GM23338 (cell line): ENCODE data around the gene CEACAM8. TPM values are rescaled to one million over a fixed set of nuclear protein-coding genes. Genes with fewer than 3 reads are reported as not detected.

Experiments
- ATAC-seq: fragments of 200-7000 bp; cut with Tn5 transposase; 3 replicates; pipeline ENCODE4 v1.9.1; 2020
- DNase-seq: peaks from one replicate; pipeline ENCODE4 v3.0.0-alpha.2; 2015; ENCODE audit warnings: low spot score
- H2AFZ ChIP-seq: fragments of 200-600 bp; sonication (generic); 2 replicates; pipeline ENCODE4 v1.8.0; 2016; ENCODE audit warnings: antibody characterized with exemption, mild to moderate bottlenecking, moderate library complexity
- H3F3A ChIP-seq: fragments of 200-600 bp; sonication (generic); replicated peaks from 2 replicates; pipeline ENCODE4 v1.8.0; 2017; ENCODE audit warnings: antibody characterized with exemption, mixed run types, low read depth
- H3K27ac ChIP-seq: fragments of 200-600 bp; sonication (generic); 2 replicates; pipeline ENCODE4 v1.6.1; 2016; ENCODE audit warnings: low read depth
- H3K27me3 ChIP-seq: fragments of 200-600 bp; sonication (generic); 2 replicates; pipeline ENCODE4 v1.8.0; 2016; ENCODE audit warnings: mild to moderate bottlenecking, mixed run types, moderate library complexity; ENCODE audit not compliant: insufficient read depth
- H3K36me3 ChIP-seq: fragments of 200-600 bp; sonication (generic); 2 replicates; pipeline ENCODE4 v1.8.0; 2016; ENCODE audit warnings: mild to moderate bottlenecking; ENCODE audit not compliant: insufficient read depth
- H3K4me1 ChIP-seq: fragments of 200-600 bp; sonication (generic); 2 replicates; pipeline ENCODE4 v1.8.0; 2016; ENCODE audit warnings: mild to moderate bottlenecking, moderate library complexity; ENCODE audit not compliant: insufficient read depth
- H3K4me2 ChIP-seq: fragments of 200-600 bp; sonication (generic); 2 replicates; pipeline ENCODE4 v1.7.1; 2017; ENCODE audit warnings: mixed run types
- H3K4me3 ChIP-seq: fragments of 200-600 bp; sonication (generic); 2 replicates; pipeline ENCODE4 v1.6.1; 2016; ENCODE audit warnings: mixed run types
- H3K79me2 ChIP-seq: fragments of 200-600 bp; sonication (generic); replicated peaks from 2 replicates; pipeline ENCODE4 v1.8.0; 2017; ENCODE audit warnings: mild to moderate bottlenecking; ENCODE audit not compliant: insufficient read depth
- H3K9me2 ChIP-seq: fragments of 200-600 bp; sonication (generic); 2 replicates; pipeline ENCODE4 v1.8.0; 2017; ENCODE audit not compliant: insufficient read depth
- H4K20me1 ChIP-seq: fragments of 200-600 bp; sonication (generic); replicated peaks from 2 replicates; pipeline ENCODE4 v1.8.0; 2017; ENCODE audit warnings: mild to moderate bottlenecking; ENCODE audit not compliant: insufficient read depth
- H3K27ac Mint-ChIP-seq: 2 replicates; pipeline ENCODE4 v1.8.0; 2020; ENCODE audit warnings: inconsistent platforms, mild to moderate bottlenecking, moderate library complexity, mixed read lengths
- H3K27me3 Mint-ChIP-seq: 3 replicates; pipeline ENCODE4 v1.8.0; 2022; ENCODE audit warnings: low read depth, mild to moderate bottlenecking, moderate library complexity, mixed read lengths, inconsistent platforms; ENCODE audit not compliant: insufficient read depth, poor library complexity
- H3K36me3 Mint-ChIP-seq: 3 replicates; pipeline ENCODE4 v1.8.0; 2021; ENCODE audit warnings: low read depth, mild to moderate bottlenecking, inconsistent platforms, moderate library complexity, mixed read lengths
- H3K4me1 Mint-ChIP-seq: 3 replicates; pipeline ENCODE4 v1.8.0; 2020; ENCODE audit warnings: mild to moderate bottlenecking, inconsistent platforms, mixed read lengths
- H3K4me3 Mint-ChIP-seq: 3 replicates; pipeline ENCODE4 v1.8.0; 2021; ENCODE audit warnings: moderate library complexity, mild to moderate bottlenecking, inconsistent platforms, mixed read lengths
- H3K9me3 Mint-ChIP-seq: 3 replicates; pipeline ENCODE4 v1.8.0; 2020; ENCODE audit warnings: moderate library complexity, mild to moderate bottlenecking, inconsistent platforms, mixed read lengths
- CREB1 ChIP-seq: fragments of 250-450 bp; sonication (Bioruptor Pico); IDR thresholded peaks from 2 replicates; pipeline ENCODE4 v1.5.0; 2020; ENCODE audit warnings: low read depth, mild to moderate bottlenecking, moderate library complexity
- EZH2 ChIP-seq: fragments of 200-600 bp; sonication (generic); IDR thresholded peaks from one replicate; pipeline ENCODE4 v1.8.0; 2017; ENCODE audit warnings: antibody characterized with exemption, mild to moderate bottlenecking, low read depth; ENCODE audit not compliant: unreplicated experiment
- EZH2phosphoT487 ChIP-seq: fragments of 200-600 bp; sonication (generic); IDR thresholded peaks from one replicate; pipeline ENCODE4 v1.8.1; 2018; ENCODE audit warnings: antibody characterized with exemption; ENCODE audit not compliant: unreplicated experiment
- JUNB ChIP-seq: IDR thresholded peaks from one replicate; pipeline ENCODE4 v1.6.1; 2016; ENCODE audit warnings: antibody characterized with exemption; ENCODE audit not compliant: unreplicated experiment
- NANOG ChIP-seq: IDR thresholded peaks from 2 replicates; pipeline ENCODE4 v1.6.1; 2016; ENCODE audit warnings: antibody characterized with exemption, borderline replicate concordance
- POLR2AphosphoS5 ChIP-seq: IDR thresholded peaks from 2 replicates; pipeline ENCODE4 v1.6.1; 2016; ENCODE audit warnings: antibody characterized with exemption, low read depth
- STAT1 ChIP-seq: IDR thresholded peaks from one replicate; pipeline ENCODE4 v1.6.1; 2016; ENCODE audit warnings: antibody characterized with exemption; ENCODE audit not compliant: unreplicated experiment
- ZNF114 ChIP-seq: fragments of 250-450 bp; sonication (Bioruptor Pico); IDR thresholded peaks from 2 replicates; pipeline ENCODE4 v1.5.0; 2020; ENCODE audit warnings: mild to moderate bottlenecking, moderate library complexity
- ZNF331 ChIP-seq: fragments of 250-450 bp; sonication (Bioruptor Pico); IDR thresholded peaks from 2 replicates; pipeline ENCODE4 v1.5.0; 2020; ENCODE audit warnings: low read depth, mild to moderate bottlenecking, moderate library complexity
- polyA plus RNA-seq: library from polyadenylated mRNA; unstranded; fragments of >200 nt; fragmentation: Nextera tagmentation; extraction: Ambion mirVana; gene quantifications from 2 replicates; pipeline ENCODE4 v1.2.1, GENCODE V29; 2016
- total RNA-seq: library from RNA; depleted of rRNA; stranded (reverse); fragments of >200 nt; shearing (Covaris generic); gene quantifications from 2 replicates; pipeline ENCODE4 v1.2.3, GENCODE V29; 2014
- TF ChIP-seq, protein P1 (sequence below): fragments of 250-450 bp; sonication (Bioruptor Pico); IDR thresholded peaks from 2 replicates; pipeline ENCODE4 v1.5.0; 2020; ENCODE audit warnings: mild to moderate bottlenecking, moderate library complexity
- TF ChIP-seq, protein P2 (sequence below), 2 experiments: fragments of 200-600 bp in 1 of 2; sonication (generic) in 1 of 2; conservative IDR thresholded peaks; 2 replicates each; pipeline versions ENCODE4 v1.5.1 to v1.6.1; 2016 to 2017; ENCODE audit warnings: antibody characterized with exemption in 2 of 2, low read depth in 2 of 2, mild to moderate bottlenecking in 2 of 2, moderate library complexity in 1 of 2
- TF ChIP-seq, protein P3 (sequence below): IDR thresholded peaks from 2 replicates; pipeline ENCODE4 v1.6.1; 2016; ENCODE audit warnings: antibody characterized with exemption
- TF ChIP-seq, protein P4 (sequence below): IDR thresholded peaks from one replicate; pipeline ENCODE4 v1.6.1; 2018; ENCODE audit warnings: antibody characterized with exemption; ENCODE audit not compliant: unreplicated experiment

The CEACAM8 gene
- total and polyA plus RNA-seq, 2 experiments from 2014 or later, result not detected

DNA sequence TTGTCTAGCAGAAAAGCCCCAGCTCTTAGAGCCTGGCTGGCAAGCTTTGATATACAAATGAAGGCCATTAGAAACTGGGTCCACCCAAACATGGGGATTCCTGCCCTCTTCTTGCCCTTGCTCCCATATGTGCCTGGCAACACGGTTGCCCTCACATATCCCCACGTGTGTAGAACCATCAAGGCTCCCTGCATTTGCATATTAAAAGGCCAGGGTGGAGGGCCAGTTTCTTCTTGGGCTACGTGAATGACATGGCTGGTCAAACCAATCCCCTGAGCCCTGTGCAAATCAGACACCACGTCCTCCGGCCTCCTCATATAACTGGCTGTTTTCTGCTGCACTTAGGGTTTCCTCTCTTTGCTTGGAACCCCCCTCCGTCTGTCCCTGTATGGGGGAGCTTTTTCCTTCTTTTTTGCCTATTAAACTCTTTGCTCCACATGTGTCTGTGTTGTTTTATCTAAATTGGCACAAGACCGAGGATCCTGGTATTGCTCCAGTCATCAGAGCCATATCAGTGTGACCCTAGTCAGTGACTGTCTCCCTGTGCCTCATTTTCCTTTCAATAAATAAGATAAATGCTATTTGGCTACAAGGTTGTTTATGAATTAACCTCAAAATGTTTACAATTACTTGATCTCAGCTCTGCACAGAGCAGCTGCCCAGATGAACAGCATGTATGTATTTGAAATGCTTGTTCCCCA is 36.1 kb downstream of the CEACAM8 start:
- Histone ChIP-seq H3K79me2 (no peaks in the 10 kb centered on the region), H4K20me1 (no peaks in the 10 kb centered on the region), H3K9me2 (no peaks in the 10 kb centered on the region), H3K4me3 (no peak overlapping the region), H3K36me3 (no peaks in the 10 kb centered on the region), H3K4me1 (peaks cover 35% of the 10 kb centered on the region), H2AFZ (no peak overlapping the region), H3F3A (no peaks in the 10 kb centered on the region), H3K27me3 (no peaks in the 10 kb centered on the region), H3K27ac (no peak overlapping the region), H3K4me2 (peak overlapping the region; percentile 27; the same call in 1 of the 2 replicates)
- ATAC-seq (peak; percentile 11; the same call in 1 of the 3 replicates), DNase-seq (peak; percentile 14)
- no peak overlapping the region for H3K27ac Mint-ChIP-seq
- TF ChIP-seq EZH2, result no peak
- TF ChIP-seq NANOG, result no peak
- TF ChIP-seq POLR2AphosphoS5, result no peak
- TF ChIP-seq CREB1 (CRISPR knock-in tag), result no peak
- no peak for TF ChIP-seq JUNB
- TF ChIP-seq ZNF331, result no peak
- TF ChIP-seq, protein P1, sequence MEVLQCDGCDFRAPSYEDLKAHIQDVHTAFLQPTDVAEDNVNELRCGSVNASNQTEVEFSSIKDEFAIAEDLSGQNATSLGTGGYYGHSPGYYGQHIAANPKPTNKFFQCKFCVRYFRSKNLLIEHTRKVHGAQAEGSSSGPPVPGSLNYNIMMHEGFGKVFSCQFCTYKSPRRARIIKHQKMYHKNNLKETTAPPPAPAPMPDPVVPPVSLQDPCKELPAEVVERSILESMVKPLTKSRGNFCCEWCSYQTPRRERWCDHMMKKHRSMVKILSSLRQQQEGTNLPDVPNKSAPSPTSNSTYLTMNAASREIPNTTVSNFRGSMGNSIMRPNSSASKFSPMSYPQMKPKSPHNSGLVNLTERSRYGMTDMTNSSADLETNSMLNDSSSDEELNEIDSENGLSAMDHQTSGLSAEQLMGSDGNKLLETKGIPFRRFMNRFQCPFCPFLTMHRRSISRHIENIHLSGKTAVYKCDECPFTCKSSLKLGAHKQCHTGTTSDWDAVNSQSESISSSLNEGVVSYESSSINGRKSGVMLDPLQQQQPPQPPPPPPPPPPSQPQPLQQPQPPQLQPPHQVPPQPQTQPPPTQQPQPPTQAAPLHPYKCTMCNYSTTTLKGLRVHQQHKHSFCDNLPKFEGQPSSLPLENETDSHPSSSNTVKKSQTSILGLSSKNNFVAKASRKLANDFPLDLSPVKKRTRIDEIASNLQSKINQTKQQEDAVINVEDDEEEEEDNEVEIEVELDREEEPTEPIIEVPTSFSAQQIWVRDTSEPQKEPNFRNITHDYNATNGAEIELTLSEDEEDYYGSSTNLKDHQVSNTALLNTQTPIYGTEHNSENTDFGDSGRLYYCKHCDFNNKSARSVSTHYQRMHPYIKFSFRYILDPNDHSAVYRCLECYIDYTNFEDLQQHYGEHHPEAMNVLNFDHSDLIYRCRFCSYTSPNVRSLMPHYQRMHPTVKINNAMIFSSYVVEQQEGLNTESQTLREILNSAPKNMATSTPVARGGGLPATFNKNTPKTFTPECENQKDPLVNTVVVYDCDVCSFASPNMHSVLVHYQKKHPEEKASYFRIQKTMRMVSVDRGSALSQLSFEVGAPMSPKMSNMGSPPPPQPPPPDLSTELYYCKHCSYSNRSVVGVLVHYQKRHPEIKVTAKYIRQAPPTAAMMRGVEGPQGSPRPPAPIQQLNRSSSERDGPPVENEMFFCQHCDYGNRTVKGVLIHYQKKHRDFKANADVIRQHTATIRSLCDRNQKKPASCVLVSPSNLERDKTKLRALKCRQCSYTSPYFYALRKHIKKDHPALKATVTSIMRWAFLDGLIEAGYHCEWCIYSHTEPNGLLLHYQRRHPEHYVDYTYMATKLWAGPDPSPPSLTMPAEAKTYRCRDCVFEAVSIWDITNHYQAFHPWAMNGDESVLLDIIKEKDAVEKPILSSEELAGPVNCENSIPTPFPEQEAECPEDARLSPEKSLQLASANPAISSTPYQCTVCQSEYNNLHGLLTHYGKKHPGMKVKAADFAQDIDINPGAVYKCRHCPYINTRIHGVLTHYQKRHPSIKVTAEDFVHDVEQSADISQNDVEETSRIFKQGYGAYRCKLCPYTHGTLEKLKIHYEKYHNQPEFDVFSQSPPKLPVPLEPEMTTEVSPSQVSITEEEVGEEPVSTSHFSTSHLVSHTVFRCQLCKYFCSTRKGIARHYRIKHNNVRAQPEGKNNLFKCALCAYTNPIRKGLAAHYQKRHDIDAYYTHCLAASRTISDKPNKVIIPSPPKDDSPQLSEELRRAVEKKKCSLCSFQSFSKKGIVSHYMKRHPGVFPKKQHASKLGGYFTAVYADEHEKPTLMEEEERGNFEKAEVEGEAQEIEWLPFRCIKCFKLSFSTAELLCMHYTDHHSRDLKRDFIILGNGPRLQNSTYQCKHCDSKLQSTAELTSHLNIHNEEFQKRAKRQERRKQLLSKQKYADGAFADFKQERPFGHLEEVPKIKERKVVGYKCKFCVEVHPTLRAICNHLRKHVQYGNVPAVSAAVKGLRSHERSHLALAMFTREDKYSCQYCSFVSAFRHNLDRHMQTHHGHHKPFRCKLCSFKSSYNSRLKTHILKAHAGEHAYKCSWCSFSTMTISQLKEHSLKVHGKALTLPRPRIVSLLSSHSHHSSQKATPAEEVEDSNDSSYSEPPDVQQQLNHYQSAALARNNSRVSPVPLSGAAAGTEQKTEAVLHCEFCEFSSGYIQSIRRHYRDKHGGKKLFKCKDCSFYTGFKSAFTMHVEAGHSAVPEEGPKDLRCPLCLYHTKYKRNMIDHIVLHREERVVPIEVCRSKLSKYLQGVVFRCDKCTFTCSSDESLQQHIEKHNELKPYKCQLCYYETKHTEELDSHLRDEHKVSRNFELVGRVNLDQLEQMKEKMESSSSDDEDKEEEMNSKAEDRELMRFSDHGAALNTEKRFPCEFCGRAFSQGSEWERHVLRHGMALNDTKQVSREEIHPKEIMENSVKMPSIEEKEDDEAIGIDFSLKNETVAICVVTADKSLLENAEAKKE (CRISPR knock-in tag), result no peak
- TF ChIP-seq, protein P2, sequence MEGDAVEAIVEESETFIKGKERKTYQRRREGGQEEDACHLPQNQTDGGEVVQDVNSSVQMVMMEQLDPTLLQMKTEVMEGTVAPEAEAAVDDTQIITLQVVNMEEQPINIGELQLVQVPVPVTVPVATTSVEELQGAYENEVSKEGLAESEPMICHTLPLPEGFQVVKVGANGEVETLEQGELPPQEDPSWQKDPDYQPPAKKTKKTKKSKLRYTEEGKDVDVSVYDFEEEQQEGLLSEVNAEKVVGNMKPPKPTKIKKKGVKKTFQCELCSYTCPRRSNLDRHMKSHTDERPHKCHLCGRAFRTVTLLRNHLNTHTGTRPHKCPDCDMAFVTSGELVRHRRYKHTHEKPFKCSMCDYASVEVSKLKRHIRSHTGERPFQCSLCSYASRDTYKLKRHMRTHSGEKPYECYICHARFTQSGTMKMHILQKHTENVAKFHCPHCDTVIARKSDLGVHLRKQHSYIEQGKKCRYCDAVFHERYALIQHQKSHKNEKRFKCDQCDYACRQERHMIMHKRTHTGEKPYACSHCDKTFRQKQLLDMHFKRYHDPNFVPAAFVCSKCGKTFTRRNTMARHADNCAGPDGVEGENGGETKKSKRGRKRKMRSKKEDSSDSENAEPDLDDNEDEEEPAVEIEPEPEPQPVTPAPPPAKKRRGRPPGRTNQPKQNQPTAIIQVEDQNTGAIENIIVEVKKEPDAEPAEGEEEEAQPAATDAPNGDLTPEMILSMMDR (conservative IDR thresholded peaks at IDR 0.05; ENCODE audit: low read depth in 2 of 2), result no peak
- no peak for TF ChIP-seq ZNF114
- TF ChIP-seq EZH2phosphoT487, result no peak
- TF ChIP-seq, protein P3, sequence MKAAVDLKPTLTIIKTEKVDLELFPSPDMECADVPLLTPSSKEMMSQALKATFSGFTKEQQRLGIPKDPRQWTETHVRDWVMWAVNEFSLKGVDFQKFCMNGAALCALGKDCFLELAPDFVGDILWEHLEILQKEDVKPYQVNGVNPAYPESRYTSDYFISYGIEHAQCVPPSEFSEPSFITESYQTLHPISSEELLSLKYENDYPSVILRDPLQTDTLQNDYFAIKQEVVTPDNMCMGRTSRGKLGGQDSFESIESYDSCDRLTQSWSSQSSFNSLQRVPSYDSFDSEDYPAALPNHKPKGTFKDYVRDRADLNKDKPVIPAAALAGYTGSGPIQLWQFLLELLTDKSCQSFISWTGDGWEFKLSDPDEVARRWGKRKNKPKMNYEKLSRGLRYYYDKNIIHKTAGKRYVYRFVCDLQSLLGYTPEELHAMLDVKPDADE, result no peak
- TF ChIP-seq STAT1, result no peak
- TF ChIP-seq, protein P4, sequence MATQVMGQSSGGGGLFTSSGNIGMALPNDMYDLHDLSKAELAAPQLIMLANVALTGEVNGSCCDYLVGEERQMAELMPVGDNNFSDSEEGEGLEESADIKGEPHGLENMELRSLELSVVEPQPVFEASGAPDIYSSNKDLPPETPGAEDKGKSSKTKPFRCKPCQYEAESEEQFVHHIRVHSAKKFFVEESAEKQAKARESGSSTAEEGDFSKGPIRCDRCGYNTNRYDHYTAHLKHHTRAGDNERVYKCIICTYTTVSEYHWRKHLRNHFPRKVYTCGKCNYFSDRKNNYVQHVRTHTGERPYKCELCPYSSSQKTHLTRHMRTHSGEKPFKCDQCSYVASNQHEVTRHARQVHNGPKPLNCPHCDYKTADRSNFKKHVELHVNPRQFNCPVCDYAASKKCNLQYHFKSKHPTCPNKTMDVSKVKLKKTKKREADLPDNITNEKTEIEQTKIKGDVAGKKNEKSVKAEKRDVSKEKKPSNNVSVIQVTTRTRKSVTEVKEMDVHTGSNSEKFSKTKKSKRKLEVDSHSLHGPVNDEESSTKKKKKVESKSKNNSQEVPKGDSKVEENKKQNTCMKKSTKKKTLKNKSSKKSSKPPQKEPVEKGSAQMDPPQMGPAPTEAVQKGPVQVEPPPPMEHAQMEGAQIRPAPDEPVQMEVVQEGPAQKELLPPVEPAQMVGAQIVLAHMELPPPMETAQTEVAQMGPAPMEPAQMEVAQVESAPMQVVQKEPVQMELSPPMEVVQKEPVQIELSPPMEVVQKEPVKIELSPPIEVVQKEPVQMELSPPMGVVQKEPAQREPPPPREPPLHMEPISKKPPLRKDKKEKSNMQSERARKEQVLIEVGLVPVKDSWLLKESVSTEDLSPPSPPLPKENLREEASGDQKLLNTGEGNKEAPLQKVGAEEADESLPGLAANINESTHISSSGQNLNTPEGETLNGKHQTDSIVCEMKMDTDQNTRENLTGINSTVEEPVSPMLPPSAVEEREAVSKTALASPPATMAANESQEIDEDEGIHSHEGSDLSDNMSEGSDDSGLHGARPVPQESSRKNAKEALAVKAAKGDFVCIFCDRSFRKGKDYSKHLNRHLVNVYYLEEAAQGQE, result no peak
- no peak overlapping the region for H3K4me3 Mint-ChIP-seq
- peaks cover 9% of the 10 kb centered on the region for H3K27me3 Mint-ChIP-seq
- peaks cover 39% of the 10 kb centered on the region for H3K4me1 Mint-ChIP-seq
- H3K9me3 Mint-ChIP-seq, result no peaks in the 10 kb centered on the region; the same call in 2 of the 3 replicates
- no peaks in the 10 kb centered on the region for H3K36me3 Mint-ChIP-seq
